ENCODE measurements around the gene TMEM17. TPM values are rescaled to one million over a fixed set of nuclear protein-coding genes. Genes with fewer than 3 reads are reported as not detected.

Gene TMEM17, protein sequence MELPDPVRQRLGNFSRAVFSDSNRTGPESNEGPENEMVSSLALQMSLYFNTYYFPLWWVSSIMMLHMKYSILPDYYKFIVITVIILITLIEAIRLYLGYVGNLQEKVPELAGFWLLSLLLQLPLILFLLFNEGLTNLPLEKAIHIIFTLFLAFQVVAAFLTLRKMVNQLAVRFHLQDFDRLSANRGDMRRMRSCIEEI
- 4.1 TPM for total RNA-seq (2021; ENCODE audit: unreplicated experiment)
- polyA plus RNA-seq (2012; ENCODE audit: insufficient read length) = 2.3 TPM
- Bru-seq, nascent RNA = percentile 56 among the genes with signal in this experiment
- BruChase-seq, experiment 1, labeled RNA remaining after a 2-hour chase = percentile 58 among the genes with signal in this experiment
- percentile 72 among the genes with signal in this experiment for BruChase-seq, experiment 2, labeled RNA remaining after a 6-hour chase
- long read RNA-seq, transcript TMEM17-201 (4 exons, 1,797 nt) = major isoform, 6 of 8 reads
- long read RNA-seq, partial matches to known transcripts = 1 of 8 reads
- long read RNA-seq, other reads (novel, unspliced or antisense) = 0 of 8 reads

DNA sequence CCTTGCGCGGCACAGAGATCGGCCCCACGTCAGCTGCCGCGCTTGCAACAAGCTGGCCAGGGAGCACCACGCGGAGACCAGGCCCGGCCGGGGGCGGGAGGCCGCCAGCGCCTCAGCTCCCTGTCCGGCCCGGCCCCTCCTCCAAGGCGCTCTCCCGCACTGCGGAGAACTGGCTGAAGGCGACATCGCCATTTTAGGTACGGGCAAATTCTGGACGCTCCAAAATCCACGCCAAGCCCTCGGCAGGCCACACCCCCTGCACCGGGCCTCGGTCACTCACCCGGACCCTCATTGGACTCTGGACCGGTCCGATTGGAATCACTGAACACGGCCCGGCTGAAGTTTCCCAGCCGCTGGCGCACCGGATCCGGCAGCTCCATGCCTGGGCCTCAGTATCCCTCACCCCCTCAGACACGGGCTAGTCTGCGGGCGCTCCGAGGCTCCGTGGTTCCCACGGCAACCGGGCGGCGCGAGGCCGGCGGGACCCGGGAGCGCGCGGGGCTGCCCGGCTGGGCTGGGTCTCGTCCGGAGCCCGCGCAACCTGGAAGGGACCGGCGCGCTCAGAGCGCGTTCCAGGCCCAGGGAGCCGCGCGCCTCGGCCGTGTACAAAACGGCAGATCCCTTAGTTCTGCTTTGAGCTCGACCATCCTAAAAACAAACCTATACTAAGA, at the start of gene TMEM17:
Gene TMEM17 (minus strand): TSS at position 446 of the 671 bp plus-strand sequence. CDS start 66 bp downstream, at position 380.
- DNase-seq (ENCODE audit: low read depth, low spot score) (peak; percentile 71), ATAC-seq (peak; percentile 97)
- TF ChIP-seq, protein P1, sequence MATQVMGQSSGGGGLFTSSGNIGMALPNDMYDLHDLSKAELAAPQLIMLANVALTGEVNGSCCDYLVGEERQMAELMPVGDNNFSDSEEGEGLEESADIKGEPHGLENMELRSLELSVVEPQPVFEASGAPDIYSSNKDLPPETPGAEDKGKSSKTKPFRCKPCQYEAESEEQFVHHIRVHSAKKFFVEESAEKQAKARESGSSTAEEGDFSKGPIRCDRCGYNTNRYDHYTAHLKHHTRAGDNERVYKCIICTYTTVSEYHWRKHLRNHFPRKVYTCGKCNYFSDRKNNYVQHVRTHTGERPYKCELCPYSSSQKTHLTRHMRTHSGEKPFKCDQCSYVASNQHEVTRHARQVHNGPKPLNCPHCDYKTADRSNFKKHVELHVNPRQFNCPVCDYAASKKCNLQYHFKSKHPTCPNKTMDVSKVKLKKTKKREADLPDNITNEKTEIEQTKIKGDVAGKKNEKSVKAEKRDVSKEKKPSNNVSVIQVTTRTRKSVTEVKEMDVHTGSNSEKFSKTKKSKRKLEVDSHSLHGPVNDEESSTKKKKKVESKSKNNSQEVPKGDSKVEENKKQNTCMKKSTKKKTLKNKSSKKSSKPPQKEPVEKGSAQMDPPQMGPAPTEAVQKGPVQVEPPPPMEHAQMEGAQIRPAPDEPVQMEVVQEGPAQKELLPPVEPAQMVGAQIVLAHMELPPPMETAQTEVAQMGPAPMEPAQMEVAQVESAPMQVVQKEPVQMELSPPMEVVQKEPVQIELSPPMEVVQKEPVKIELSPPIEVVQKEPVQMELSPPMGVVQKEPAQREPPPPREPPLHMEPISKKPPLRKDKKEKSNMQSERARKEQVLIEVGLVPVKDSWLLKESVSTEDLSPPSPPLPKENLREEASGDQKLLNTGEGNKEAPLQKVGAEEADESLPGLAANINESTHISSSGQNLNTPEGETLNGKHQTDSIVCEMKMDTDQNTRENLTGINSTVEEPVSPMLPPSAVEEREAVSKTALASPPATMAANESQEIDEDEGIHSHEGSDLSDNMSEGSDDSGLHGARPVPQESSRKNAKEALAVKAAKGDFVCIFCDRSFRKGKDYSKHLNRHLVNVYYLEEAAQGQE (IDR thresholded peaks at IDR 0.05; ENCODE audit: insufficient read depth in 1 of 2, low read depth in 2 of 2, low read length in 1 of 2) = peak in 1 of 2 experiments; percentile 36; a peak in 1 of 4 replicates
- no peak; the same call in 1 of the 2 replicates for TF ChIP-seq TCF7L2 (IDR thresholded peaks at IDR 0.05; ENCODE audit: low read depth, low read length)
- peak; percentile 24; the same call in 1 of the 2 replicates for TF ChIP-seq SIN3A (IDR thresholded peaks at IDR 0.05; ENCODE audit: borderline replicate concordance, insufficient read depth, low read depth, low read length)
- no peak; the same call in 1 of the 2 replicates for TF ChIP-seq POLR2AphosphoS5 (IDR thresholded peaks at IDR 0.05; ENCODE audit: low read depth, low read length)
- intact Hi-C loops (cut with micrococcal nuclease; ENCODE audit: unreplicated experiment) (no loop called here), in situ Hi-C loops (cut with HindIII; ENCODE audit: low pct_unique_long_range_greater_than_20kb, low sequenced_read_pairs) (no loop called here)
- no peaks in the 10 kb centered on the region for H3K36me3 ChIP-seq (ENCODE audit: control insufficient read depth, insufficient read depth, low read length)
- H3K27me3 ChIP-seq (ENCODE audit: control insufficient read depth, insufficient read depth, low read length) = no peaks in the 10 kb centered on the region
- TSS peak; percentile 84 for BruUV-seq (replicated peaks)
- peak within 1 kb of the TSS; percentile 67 to 75 for H3K4me3 ChIP-seq (ENCODE audit: low read depth in 2 of 2, low read length in 2 of 2)
- peak within 1 kb of the TSS; percentile 81 for H3K27ac ChIP-seq (ENCODE audit: low read length)
- H3K4me1 ChIP-seq (ENCODE audit: control insufficient read depth, insufficient read depth, low read length) = peaks cover 7% of the 10 kb centered on the region
- no peaks in the 10 kb centered on the region for H3K9me3 ChIP-seq (ENCODE audit: control insufficient read depth, insufficient read depth, low read depth, low read length)
- CTCF ChIA-PET = no interaction called here
- POLR2A ChIA-PET = interaction anchor here (0.6 to 0.9 kb wide), 3 partner anchors 97 to 386 kb away, joined by 3 read pairs; no protein-coding TSS in a partner anchor

DNA sequence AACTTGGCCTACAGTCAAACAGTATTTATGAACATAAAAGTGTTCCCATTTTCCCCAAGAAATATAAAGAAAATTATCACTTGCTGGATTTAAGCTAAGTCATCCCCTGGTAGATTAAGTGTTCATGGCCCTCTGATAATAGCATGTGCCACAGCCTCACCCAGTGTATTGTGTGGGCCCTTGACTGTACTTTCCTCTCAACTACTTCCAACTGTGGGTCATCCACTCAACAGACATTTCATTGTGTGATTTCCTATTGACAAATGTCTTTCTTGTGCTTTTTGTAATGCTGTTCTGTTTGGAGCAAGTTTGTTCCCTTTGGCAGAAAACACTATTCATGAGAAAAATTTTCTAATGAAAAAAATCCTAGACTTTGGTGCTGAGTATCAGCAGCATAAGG, 48.4 kb upstream of the TMEM17 start:
- DNase-seq (ENCODE audit: low read depth, low spot score) (no peak), ATAC-seq (no peak)
- ChIA-PET CTCF (no interaction called here), POLR2A (no interaction called here)
- intact Hi-C loops (cut with micrococcal nuclease; ENCODE audit: unreplicated experiment) = no loop called here
- no TSS peak for BruUV-seq (replicated peaks)
- Histone ChIP-seq H3K27me3 (ENCODE audit: control insufficient read depth, insufficient read depth, low read length) (no peaks in the 10 kb centered on the region), H3K9me3 (ENCODE audit: control insufficient read depth, insufficient read depth, low read depth, low read length) (no peaks in the 10 kb centered on the region), H3K36me3 (ENCODE audit: control insufficient read depth, insufficient read depth, low read length) (no peaks in the 10 kb centered on the region), H3K4me1 (ENCODE audit: control insufficient read depth, insufficient read depth, low read length) (no peaks in the 10 kb centered on the region), H3K4me3 (ENCODE audit: low read depth in 2 of 2, low read length in 2 of 2) (no peak overlapping the region), H3K27ac (ENCODE audit: low read length) (no peak overlapping the region)
- TF ChIP-seq SIN3A (IDR thresholded peaks at IDR 0.05; ENCODE audit: borderline replicate concordance, insufficient read depth, low read depth, low read length) = no peak
- no peak for TF ChIP-seq TCF7L2 (IDR thresholded peaks at IDR 0.05; ENCODE audit: low read depth, low read length)
- no peak for TF ChIP-seq POLR2AphosphoS5 (IDR thresholded peaks at IDR 0.05; ENCODE audit: low read depth, low read length)
- TF ChIP-seq, protein P1 (IDR thresholded peaks at IDR 0.05; ENCODE audit: insufficient read depth in 1 of 2, low read depth in 2 of 2, low read length in 1 of 2) = no peak
- TF ChIP-seq, protein P2, sequence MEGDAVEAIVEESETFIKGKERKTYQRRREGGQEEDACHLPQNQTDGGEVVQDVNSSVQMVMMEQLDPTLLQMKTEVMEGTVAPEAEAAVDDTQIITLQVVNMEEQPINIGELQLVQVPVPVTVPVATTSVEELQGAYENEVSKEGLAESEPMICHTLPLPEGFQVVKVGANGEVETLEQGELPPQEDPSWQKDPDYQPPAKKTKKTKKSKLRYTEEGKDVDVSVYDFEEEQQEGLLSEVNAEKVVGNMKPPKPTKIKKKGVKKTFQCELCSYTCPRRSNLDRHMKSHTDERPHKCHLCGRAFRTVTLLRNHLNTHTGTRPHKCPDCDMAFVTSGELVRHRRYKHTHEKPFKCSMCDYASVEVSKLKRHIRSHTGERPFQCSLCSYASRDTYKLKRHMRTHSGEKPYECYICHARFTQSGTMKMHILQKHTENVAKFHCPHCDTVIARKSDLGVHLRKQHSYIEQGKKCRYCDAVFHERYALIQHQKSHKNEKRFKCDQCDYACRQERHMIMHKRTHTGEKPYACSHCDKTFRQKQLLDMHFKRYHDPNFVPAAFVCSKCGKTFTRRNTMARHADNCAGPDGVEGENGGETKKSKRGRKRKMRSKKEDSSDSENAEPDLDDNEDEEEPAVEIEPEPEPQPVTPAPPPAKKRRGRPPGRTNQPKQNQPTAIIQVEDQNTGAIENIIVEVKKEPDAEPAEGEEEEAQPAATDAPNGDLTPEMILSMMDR (IDR thresholded peaks at IDR 0.05) = no peak
- in situ Hi-C loops (cut with HindIII; ENCODE audit: low pct_unique_long_range_greater_than_20kb, low sequenced_read_pairs) = no loop called here

Measured in Panc1 (cell line).